Stimulated activated CD4-positive, alpha-beta T cell treated with anti-CD3 and anti-CD28 coated beads, Interleukin-15, amount 100 ng/mL, for 1 hour (primary cell): Measurements from ENCODE around the gene OR5AU1.

ENCODE experiments used
- DNase-seq, 2 donors: peaks; one replicate each; pipeline ENCODE4 v3.0.0-alpha.2; 2020; ENCODE audit warnings: low read depth in 1 of 2, low spot score in 1 of 2

OR5AU1 gene

GRCh38 chr14:21108791-21109190 lies 47.1 kb downstream of the OR5AU1 start:
- no peak for DNase-seq

GRCh38 chr14:21107283-21107800 lies 48.5 kb downstream of the OR5AU1 start:
- DNase-seq = no peak

GRCh38 chr14:21106498-21107282 lies 49.2 kb downstream of the OR5AU1 start:
- peak; percentile 50 to 65 for DNase-seq

- no peak for DNase-seq
These were observed 49.7 kb downstream of the OR5AU1 start for GRCh38 chr14:21106176-21106497.

GRCh38 chr14:21105095-21105494 lies 50.8 kb downstream of the OR5AU1 start:
- DNase-seq = no peak
